Testis (tissue), 2 donors: ENCODE measurements around the gene CTPS1.

ENCODE experiments used
- POLR2A ChIP-seq: fragments of 450-650 bp; IDR thresholded peaks from one replicate; pipeline ENCODE4 v1.6.1; 2017; ENCODE audit warnings: antibody characterized with exemption, mild to moderate bottlenecking, moderate library complexity
- TF ChIP-seq, protein P1 (sequence below), 3 experiments: fragments of 450-650 bp in 2 of 3; fragments of 200-600 bp in 1 of 3; sonication (generic) in 1 of 3; IDR thresholded peaks; one replicate each; pipeline ENCODE4 v1.5.1; 2016 to 2019; ENCODE audit warnings: antibody characterized with exemption in 3 of 3, mild to moderate bottlenecking in 2 of 3, moderate library complexity in 1 of 3

DNA sequence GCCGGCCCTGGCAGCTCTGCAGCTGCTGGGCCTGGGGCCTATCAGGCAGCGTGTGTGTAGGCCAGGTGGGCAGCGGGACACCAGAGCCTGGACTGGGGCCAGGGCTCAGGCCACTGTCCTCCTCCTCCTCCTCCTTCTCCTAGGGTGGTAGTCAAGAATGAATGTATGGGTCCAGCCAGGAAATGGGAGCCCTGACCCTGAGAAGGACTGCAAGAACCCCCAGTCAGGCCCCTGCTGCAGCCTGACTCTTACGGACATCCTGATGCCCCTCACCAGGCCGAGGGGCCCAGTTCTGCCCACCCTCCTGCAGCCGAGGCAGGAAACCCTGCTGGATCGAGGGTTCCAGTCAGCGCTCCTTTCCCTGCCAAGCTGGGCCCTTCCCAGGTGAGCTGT lies 38.5 kb downstream of the CTPS1 start:
- TF ChIP-seq, protein P1, sequence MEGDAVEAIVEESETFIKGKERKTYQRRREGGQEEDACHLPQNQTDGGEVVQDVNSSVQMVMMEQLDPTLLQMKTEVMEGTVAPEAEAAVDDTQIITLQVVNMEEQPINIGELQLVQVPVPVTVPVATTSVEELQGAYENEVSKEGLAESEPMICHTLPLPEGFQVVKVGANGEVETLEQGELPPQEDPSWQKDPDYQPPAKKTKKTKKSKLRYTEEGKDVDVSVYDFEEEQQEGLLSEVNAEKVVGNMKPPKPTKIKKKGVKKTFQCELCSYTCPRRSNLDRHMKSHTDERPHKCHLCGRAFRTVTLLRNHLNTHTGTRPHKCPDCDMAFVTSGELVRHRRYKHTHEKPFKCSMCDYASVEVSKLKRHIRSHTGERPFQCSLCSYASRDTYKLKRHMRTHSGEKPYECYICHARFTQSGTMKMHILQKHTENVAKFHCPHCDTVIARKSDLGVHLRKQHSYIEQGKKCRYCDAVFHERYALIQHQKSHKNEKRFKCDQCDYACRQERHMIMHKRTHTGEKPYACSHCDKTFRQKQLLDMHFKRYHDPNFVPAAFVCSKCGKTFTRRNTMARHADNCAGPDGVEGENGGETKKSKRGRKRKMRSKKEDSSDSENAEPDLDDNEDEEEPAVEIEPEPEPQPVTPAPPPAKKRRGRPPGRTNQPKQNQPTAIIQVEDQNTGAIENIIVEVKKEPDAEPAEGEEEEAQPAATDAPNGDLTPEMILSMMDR (IDR thresholded peaks at IDR 0.05) = no peak
- no peak for TF ChIP-seq POLR2A
